ENCODE data around the gene C19orf38.

The C19orf38 gene

DNA sequence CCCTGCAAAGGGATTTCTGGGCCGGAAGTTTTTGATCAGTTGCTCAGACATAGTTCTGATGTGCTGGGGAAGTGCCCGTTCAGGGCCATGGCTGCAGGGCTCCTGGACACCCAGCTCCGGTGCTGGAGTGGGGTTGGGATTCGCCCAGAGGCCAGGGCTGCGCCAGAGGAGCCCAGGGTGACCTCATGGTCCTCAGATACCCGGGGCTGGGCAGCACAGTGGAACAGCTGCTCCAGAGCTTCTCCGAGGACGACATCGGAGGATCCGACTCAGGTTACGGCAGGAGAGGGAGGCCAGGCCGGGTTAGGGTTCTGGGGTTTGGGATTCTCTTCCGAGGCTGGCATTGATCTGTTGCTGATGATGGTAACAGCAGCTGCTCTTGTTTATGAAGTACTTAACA is 44.0 kb downstream of the C19orf38 start:
- Histone ChIP-seq H3K4me3 (ENCODE audit: control insufficient read depth in 1 of 7, extremely low read depth in 1 of 7, insufficient read depth in 4 of 7, low read depth in 2 of 7, low read length in 6 of 7) (no peak overlapping the region), H3K4me1 (ENCODE audit: control extremely low read depth in 1 of 4, control insufficient read depth in 4 of 4, insufficient read depth in 4 of 4, low read length in 3 of 4) (peaks cover 0 to 17% (median under 1%) of the 10 kb centered on the region in 4 experiments), H3K36me3 (ENCODE audit: control insufficient read depth in 4 of 4, insufficient read depth in 4 of 4, low read length in 3 of 4) (no peaks in the 10 kb centered on the region), H3K27ac (ENCODE audit: insufficient read depth in 1 of 2, low read depth in 1 of 2, low read length in 2 of 2, poor library complexity in 1 of 2, severe bottlenecking in 2 of 2) (no peak overlapping the region), H3K9me3 (ENCODE audit: control extremely low read depth in 1 of 5, control insufficient read depth in 4 of 5, insufficient read depth in 2 of 5, low read depth in 1 of 5, low read length in 4 of 5) (no peaks in the 10 kb centered on the region), H3K27me3 (replicated peaks in 2 of 5; ENCODE audit: control insufficient read depth in 4 of 5, insufficient read depth in 5 of 5, low read length in 4 of 5) (no peaks in the 10 kb centered on the region)
- CTCF ChIA-PET: interaction anchor here (1.6 kb wide), 1 partner anchor 19 kb away, joined by 3 read pairs; no protein-coding TSS in a partner anchor
- DNase-seq: no peak
- POLR2A ChIA-PET: no interaction called here
- 85% methylated on average over 4 of the region's 13 CpGs for WGBS (ENCODE audit: insufficient coverage)

DNA sequence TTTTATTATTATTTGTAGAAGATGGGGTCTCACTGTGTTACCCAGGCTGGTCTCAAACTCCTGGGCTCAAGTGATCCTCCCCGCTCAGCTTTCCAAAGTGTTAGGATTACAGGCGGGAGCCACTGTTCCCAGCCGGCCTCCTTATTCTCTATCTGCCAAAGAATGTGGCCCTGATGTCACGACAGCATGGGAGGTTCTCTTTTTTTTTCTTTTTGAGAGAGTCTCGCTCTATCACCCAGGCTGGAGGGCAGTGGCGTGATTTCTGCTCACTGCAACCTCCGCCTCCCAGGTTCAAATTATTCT is 46.6 kb downstream of the C19orf38 start:
- 100% methylated on average over 2 of the region's 7 CpGs for WGBS (ENCODE audit: insufficient coverage)
- ChIA-PET POLR2A (no interaction called here), CTCF (interaction anchor here (1.0 kb wide), 1 partner anchor 29 kb away, joined by 3 read pairs; no protein-coding TSS in a partner anchor)
- Histone ChIP-seq H3K36me3 (ENCODE audit: control insufficient read depth in 4 of 4, insufficient read depth in 4 of 4, low read length in 3 of 4) (no peaks in the 10 kb centered on the region), H3K4me3 (ENCODE audit: control insufficient read depth in 1 of 7, extremely low read depth in 1 of 7, insufficient read depth in 4 of 7, low read depth in 2 of 7, low read length in 6 of 7) (no peak overlapping the region), H3K4me1 (ENCODE audit: control extremely low read depth in 1 of 4, control insufficient read depth in 4 of 4, insufficient read depth in 4 of 4, low read length in 3 of 4) (peaks cover 0 to 15% (median under 1%) of the 10 kb centered on the region in 4 experiments), H3K27me3 (replicated peaks in 2 of 5; ENCODE audit: control insufficient read depth in 4 of 5, insufficient read depth in 5 of 5, low read length in 4 of 5) (no peaks in the 10 kb centered on the region), H3K27ac (ENCODE audit: insufficient read depth in 1 of 2, low read depth in 1 of 2, low read length in 2 of 2, poor library complexity in 1 of 2, severe bottlenecking in 2 of 2) (no peak overlapping the region), H3K9me3 (ENCODE audit: control extremely low read depth in 1 of 5, control insufficient read depth in 4 of 5, insufficient read depth in 2 of 5, low read depth in 1 of 5, low read length in 4 of 5) (no peaks in the 10 kb centered on the region)
- no peak for DNase-seq

DNA sequence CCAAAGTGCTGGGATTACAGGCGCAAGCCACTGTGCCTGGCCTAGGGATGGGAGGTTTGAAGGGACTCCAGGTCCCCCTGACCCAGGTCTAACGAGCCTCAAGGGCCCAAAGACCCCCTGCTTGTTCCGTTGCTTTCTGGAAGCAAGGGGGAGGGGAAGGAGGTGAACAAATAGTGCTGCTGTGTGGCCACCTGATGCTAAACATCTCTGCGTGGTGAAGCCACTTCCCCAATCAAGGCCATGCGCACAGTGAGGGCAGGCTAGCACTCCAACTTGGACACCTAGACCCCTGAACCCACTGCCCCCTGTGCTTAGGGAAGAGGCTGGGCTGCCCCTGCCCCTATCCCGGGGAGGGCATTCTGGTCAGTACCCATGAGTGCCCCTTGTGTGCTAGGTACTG is 47.1 kb downstream of the C19orf38 start:
- Histone ChIP-seq H3K4me3 (ENCODE audit: control insufficient read depth in 1 of 7, extremely low read depth in 1 of 7, insufficient read depth in 4 of 7, low read depth in 2 of 7, low read length in 6 of 7) (no peak overlapping the region), H3K9me3 (ENCODE audit: control extremely low read depth in 1 of 5, control insufficient read depth in 4 of 5, insufficient read depth in 2 of 5, low read depth in 1 of 5, low read length in 4 of 5) (no peaks in the 10 kb centered on the region), H3K27me3 (replicated peaks in 2 of 5; ENCODE audit: control insufficient read depth in 4 of 5, insufficient read depth in 5 of 5, low read length in 4 of 5) (no peaks in the 10 kb centered on the region), H3K27ac (ENCODE audit: insufficient read depth in 1 of 2, low read depth in 1 of 2, low read length in 2 of 2, poor library complexity in 1 of 2, severe bottlenecking in 2 of 2) (no peak overlapping the region), H3K4me1 (ENCODE audit: control extremely low read depth in 1 of 4, control insufficient read depth in 4 of 4, insufficient read depth in 4 of 4, low read length in 3 of 4) (peaks cover 0 to 15% (median under 1%) of the 10 kb centered on the region in 4 experiments), H3K36me3 (ENCODE audit: control insufficient read depth in 4 of 4, insufficient read depth in 4 of 4, low read length in 3 of 4) (no peaks in the 10 kb centered on the region)
- ChIA-PET CTCF (no interaction called here), POLR2A (no interaction called here)
- 89% methylated on average over 5 of the region's 6 CpGs for WGBS (ENCODE audit: insufficient coverage)
- no peak for DNase-seq

DNA sequence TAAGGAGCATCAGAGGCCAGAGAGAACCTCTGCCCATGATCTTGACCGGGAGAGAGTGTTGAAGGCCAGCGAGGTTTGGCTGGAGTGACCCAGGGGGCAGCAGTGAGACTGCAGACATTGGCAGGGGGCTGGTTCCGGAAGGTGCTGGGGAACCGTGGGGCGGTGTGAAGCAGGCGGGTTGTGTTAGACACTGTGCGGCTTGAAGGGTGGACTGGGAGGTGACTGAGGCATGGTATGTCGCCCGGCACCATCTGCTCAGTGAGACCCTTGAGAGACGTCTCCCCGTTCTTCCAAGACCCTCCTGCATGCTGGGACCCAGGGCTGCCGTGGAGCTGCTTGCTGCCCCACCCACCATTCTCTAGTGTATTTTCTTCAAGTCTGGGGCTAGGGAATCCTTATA is 47.7 kb downstream of the C19orf38 start:
- H3K4me1 ChIP-seq (ENCODE audit: control extremely low read depth in 1 of 4, control insufficient read depth in 4 of 4, insufficient read depth in 4 of 4, low read length in 3 of 4): peaks cover 0 to 15% (median under 1%) of the 10 kb centered on the region in 4 experiments
- no peak overlapping the region for H3K27ac ChIP-seq (ENCODE audit: insufficient read depth in 1 of 2, low read depth in 1 of 2, low read length in 2 of 2, poor library complexity in 1 of 2, severe bottlenecking in 2 of 2)
- 93% methylated on average over 10 of the region's 12 CpGs for WGBS (ENCODE audit: insufficient coverage)
- no peak for DNase-seq
- H3K27me3 ChIP-seq (replicated peaks in 2 of 5; ENCODE audit: control insufficient read depth in 4 of 5, insufficient read depth in 5 of 5, low read length in 4 of 5): no peaks in the 10 kb centered on the region
- CTCF ChIA-PET: interaction anchor here (0.6 kb wide), 1 partner anchor 30 kb away, joined by 3 read pairs; no protein-coding TSS in a partner anchor
- POLR2A ChIA-PET: no interaction called here
- no peak overlapping the region for H3K4me3 ChIP-seq (ENCODE audit: control insufficient read depth in 1 of 7, extremely low read depth in 1 of 7, insufficient read depth in 4 of 7, low read depth in 2 of 7, low read length in 6 of 7)
- no peaks in the 10 kb centered on the region for H3K36me3 ChIP-seq (ENCODE audit: control insufficient read depth in 4 of 4, insufficient read depth in 4 of 4, low read length in 3 of 4)
- no peaks in the 10 kb centered on the region for H3K9me3 ChIP-seq (ENCODE audit: control extremely low read depth in 1 of 5, control insufficient read depth in 4 of 5, insufficient read depth in 2 of 5, low read depth in 1 of 5, low read length in 4 of 5)

DNA sequence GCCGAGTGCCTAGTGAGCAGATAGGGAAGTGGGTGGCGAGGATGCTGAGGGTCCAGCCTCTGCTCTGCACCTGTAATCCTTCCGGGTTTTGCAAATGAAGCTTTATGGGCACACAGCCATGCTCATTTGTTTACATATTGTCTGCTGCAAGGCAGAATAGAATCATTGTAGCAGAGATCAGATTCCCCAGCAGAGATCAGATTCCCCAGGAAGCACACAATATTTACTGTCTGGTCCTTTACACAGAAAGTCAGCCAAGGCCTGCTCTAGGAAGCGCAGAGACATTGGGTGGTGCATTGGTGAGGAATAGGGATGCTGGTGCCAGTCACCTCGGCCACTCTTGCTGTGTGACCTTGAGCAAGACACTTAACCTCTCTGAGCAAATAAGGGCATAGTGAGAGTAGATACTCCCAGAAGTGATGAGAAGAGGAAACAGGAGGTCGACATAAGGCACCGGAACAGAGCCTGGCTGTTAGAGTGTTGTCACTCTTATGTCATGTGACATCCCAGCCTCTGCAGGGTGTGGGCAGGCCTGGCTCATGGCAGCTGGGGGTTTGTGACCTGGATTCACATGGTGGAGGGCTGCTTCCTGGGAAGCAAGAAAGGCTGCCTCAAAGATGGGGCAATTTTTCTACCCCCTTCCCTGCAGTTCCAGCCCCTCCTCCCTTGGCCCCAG is 48.8 kb downstream of the C19orf38 start:
- CTCF ChIA-PET: no interaction called here
- 82% methylated on average over 7 of the region's 7 CpGs for WGBS (ENCODE audit: insufficient coverage)

DNA sequence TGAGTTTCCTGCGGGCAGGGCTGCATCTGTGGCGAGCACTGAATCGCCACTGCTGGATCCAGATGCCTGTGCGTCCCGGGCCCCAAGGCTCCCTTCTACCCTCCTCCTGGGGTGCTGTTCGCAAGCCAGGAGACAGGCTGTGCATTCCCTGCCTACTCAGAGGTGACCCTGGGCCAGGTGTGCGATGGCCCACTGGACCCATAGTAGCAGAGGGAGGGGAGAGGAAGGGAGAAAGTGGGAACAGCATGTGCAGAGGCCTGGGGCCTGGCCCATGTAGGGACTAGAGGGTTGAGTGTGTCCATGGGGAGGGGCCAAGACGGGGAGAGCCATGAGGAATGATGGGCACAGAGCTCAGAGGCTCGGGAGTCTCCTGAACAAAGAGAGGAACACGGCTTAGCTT is 50.4 kb downstream of the C19orf38 start:
- WGBS (ENCODE audit: insufficient coverage): 93% methylated on average over 4 of the region's 10 CpGs
- CTCF ChIA-PET: interaction anchor here (0.6 kb wide), 1 partner anchor 190 kb away, joined by 3 read pairs; no protein-coding TSS in a partner anchor
- POLR2A ChIA-PET: no interaction called here

More for the DNA sequence above, 48.8 kb downstream of the C19orf38 start:
- Histone ChIP-seq H3K27me3 (replicated peaks in 2 of 5; ENCODE audit: control insufficient read depth in 4 of 5, insufficient read depth in 5 of 5, low read length in 4 of 5) (no peaks in the 10 kb centered on the region), H3K4me1 (ENCODE audit: control extremely low read depth in 1 of 4, control insufficient read depth in 4 of 4, insufficient read depth in 4 of 4, low read length in 3 of 4) (peaks cover 0 to 15% (median under 1%) of the 10 kb centered on the region in 4 experiments), H3K4me3 (ENCODE audit: control insufficient read depth in 1 of 7, extremely low read depth in 1 of 7, insufficient read depth in 4 of 7, low read depth in 2 of 7, low read length in 6 of 7) (no peak overlapping the region), H3K36me3 (ENCODE audit: control insufficient read depth in 4 of 4, insufficient read depth in 4 of 4, low read length in 3 of 4) (peaks cover 0 to 2% (median 0%) of the 10 kb centered on the region in 4 experiments), H3K9me3 (ENCODE audit: control extremely low read depth in 1 of 5, control insufficient read depth in 4 of 5, insufficient read depth in 2 of 5, low read depth in 1 of 5, low read length in 4 of 5) (no peaks in the 10 kb centered on the region), H3K27ac (ENCODE audit: insufficient read depth in 1 of 2, low read depth in 1 of 2, low read length in 2 of 2, poor library complexity in 1 of 2, severe bottlenecking in 2 of 2) (no peak overlapping the region)
- DNase-seq: peak in 2 of 3 donors; percentile 29 to 36
- POLR2A ChIA-PET: no interaction called here

DNA sequence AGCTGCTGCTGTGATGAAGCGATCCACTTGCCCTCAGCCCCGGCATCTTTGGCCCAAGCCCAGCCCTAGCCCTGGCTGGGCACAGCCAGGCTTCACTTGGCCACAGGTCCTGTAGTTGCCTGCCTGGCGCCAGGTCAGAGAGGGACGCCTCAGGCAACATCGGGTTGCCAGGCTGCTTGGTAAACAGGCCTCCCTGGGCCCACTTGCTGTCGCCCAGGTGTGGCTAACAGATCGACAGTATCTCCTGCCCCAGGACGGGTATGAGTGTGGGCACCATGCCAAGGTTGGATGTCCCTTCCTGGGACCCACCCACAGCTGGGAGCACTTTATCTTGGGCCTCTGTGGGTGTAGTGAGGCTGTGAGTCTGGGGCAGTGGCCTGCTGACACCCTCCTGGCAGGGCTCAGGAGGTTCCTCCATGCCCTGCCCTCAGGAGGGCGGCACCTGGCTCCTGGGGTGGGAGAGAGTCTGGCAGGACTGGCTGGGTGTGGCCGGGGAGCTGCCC is 51.0 kb downstream of the C19orf38 start:
- ChIA-PET POLR2A (no interaction called here), CTCF (interaction anchor here (1.3 kb wide), 1 partner anchor 21 kb away, joined by 3 read pairs; no protein-coding TSS in a partner anchor)
- H3K27me3 ChIP-seq (replicated peaks in 2 of 5; ENCODE audit: control insufficient read depth in 4 of 5, insufficient read depth in 5 of 5, low read length in 4 of 5): no peaks in the 10 kb centered on the region
- WGBS (ENCODE audit: insufficient coverage): 90% methylated on average over 10 of the region's 10 CpGs
- H3K27ac ChIP-seq (ENCODE audit: insufficient read depth in 1 of 2, low read depth in 1 of 2, low read length in 2 of 2, poor library complexity in 1 of 2, severe bottlenecking in 2 of 2): no peak overlapping the region
- H3K36me3 ChIP-seq (ENCODE audit: control insufficient read depth in 4 of 4, insufficient read depth in 4 of 4, low read length in 3 of 4): peaks cover 0 to 2% (median 0%) of the 10 kb centered on the region in 4 experiments
- H3K4me3 ChIP-seq (ENCODE audit: control insufficient read depth in 1 of 7, extremely low read depth in 1 of 7, insufficient read depth in 4 of 7, low read depth in 2 of 7, low read length in 6 of 7): no peak overlapping the region
- peak in 2 of 3 donors; percentile 9 to 39 for DNase-seq
- H3K9me3 ChIP-seq (ENCODE audit: control extremely low read depth in 1 of 5, control insufficient read depth in 4 of 5, insufficient read depth in 2 of 5, low read depth in 1 of 5, low read length in 4 of 5): peaks cover 0 to 5% (median 3%) of the 10 kb centered on the region in 5 experiments
- peaks cover 0 to 15% (median under 1%) of the 10 kb centered on the region in 4 experiments for H3K4me1 ChIP-seq (ENCODE audit: control extremely low read depth in 1 of 4, control insufficient read depth in 4 of 4, insufficient read depth in 4 of 4, low read length in 3 of 4)

More for the DNA sequence above, 50.4 kb downstream of the C19orf38 start:
- Histone ChIP-seq H3K4me3 (ENCODE audit: control insufficient read depth in 1 of 7, extremely low read depth in 1 of 7, insufficient read depth in 4 of 7, low read depth in 2 of 7, low read length in 6 of 7) (no peak overlapping the region), H3K27me3 (replicated peaks in 2 of 5; ENCODE audit: control insufficient read depth in 4 of 5, insufficient read depth in 5 of 5, low read length in 4 of 5) (no peaks in the 10 kb centered on the region), H3K36me3 (ENCODE audit: control insufficient read depth in 4 of 4, insufficient read depth in 4 of 4, low read length in 3 of 4) (peaks cover 0 to 2% (median 0%) of the 10 kb centered on the region in 4 experiments), H3K9me3 (ENCODE audit: control extremely low read depth in 1 of 5, control insufficient read depth in 4 of 5, insufficient read depth in 2 of 5, low read depth in 1 of 5, low read length in 4 of 5) (peaks cover 0 to 5% (median 3%) of the 10 kb centered on the region in 5 experiments), H3K27ac (ENCODE audit: insufficient read depth in 1 of 2, low read depth in 1 of 2, low read length in 2 of 2, poor library complexity in 1 of 2, severe bottlenecking in 2 of 2) (no peak overlapping the region), H3K4me1 (ENCODE audit: control extremely low read depth in 1 of 4, control insufficient read depth in 4 of 4, insufficient read depth in 4 of 4, low read length in 3 of 4) (peaks cover 0 to 15% (median under 1%) of the 10 kb centered on the region in 4 experiments)
- no peak for DNase-seq
